Tibial nerve (tissue), 4 donors: ENCODE data around the gene TMCC1. TPM values are rescaled to one million over a fixed set of nuclear protein-coding genes. Genes with fewer than 3 reads are reported as not detected.
"Not testable (repeated sequence)": the region's sequence is repeated elsewhere in the genome, so short reads cannot be mapped to it uniquely, and the experiment has no call there.

Experiments used
- DNase-seq, 2 donors: peaks; one replicate each; pipeline ENCODE4 v3.0.0-alpha.2; 2019; ENCODE audit warnings: low spot score in 2 of 2
- H3K27ac ChIP-seq, 4 donors: fragments of 200-600 bp; sonication (generic) in 3 of 4; one replicate each; pipeline ENCODE4 v1.5.1; 2017 to 2019; ENCODE audit warnings: mild to moderate bottlenecking in 1 of 4
- H3K27me3 ChIP-seq, 2 donors: fragments of 200-600 bp; sonication (generic) in 1 of 2; one replicate each; pipeline versions ENCODE4 v1.5.1 to v1.6.0; 2017 to 2019
- H3K36me3 ChIP-seq, 3 donors: fragments of 200-600 bp; sonication (generic); one replicate each; pipeline ENCODE4 v1.5.1; 2018 to 2019
- H3K4me1 ChIP-seq, 4 donors: fragments of 200-600 bp; sonication (generic) in 3 of 4; one replicate each; pipeline ENCODE4 v1.5.1; 2017 to 2019
- H3K4me3 ChIP-seq, 4 donors: fragments of 200-600 bp; sonication (generic) in 3 of 4; one replicate each; pipeline ENCODE4 v1.5.1; 2017 to 2019; ENCODE audit warnings: mild to moderate bottlenecking in 1 of 4, moderate library complexity in 1 of 4
- H3K9me3 ChIP-seq, 4 donors: fragments of 200-600 bp; sonication (generic) in 3 of 4; one replicate each; pipeline ENCODE4 v1.5.1; 2017 to 2019
- EP300 ChIP-seq, 2 donors: sonication (generic); formaldehyde crosslinking; IDR thresholded peaks; one replicate each; pipeline ENCODE4 v1.6.1; 2017; ENCODE audit warnings: antibody characterized with exemption in 2 of 2, mild to moderate bottlenecking in 1 of 2
- POLR2A ChIP-seq, 2 donors: fragments of 450-650 bp; IDR thresholded peaks; one replicate each; pipeline ENCODE4 v1.6.1; 2017; ENCODE audit warnings: antibody characterized with exemption in 2 of 2, mild to moderate bottlenecking in 2 of 2, moderate library complexity in 2 of 2
- WGBS, 2 donors: methylation state at CpG; one replicate each; pipeline ENCODE4 v1.1.5; 2018; 5-methylcytosine and 5-hydroxymethylcytosine counted together
- total RNA-seq, 4 donors: library from RNA; depleted of rRNA; stranded (reverse); fragments of >200 nt; gene quantifications; one replicate each; pipeline ENCODE4 v1.1.0, GENCODE V29; 2016
- TF ChIP-seq, protein P1 (sequence below), 5 experiments: fragments of 200-600 bp in 3 of 5; fragments of 450-650 bp in 2 of 5; sonication (generic) in 3 of 5; IDR thresholded peaks; one replicate each; pipeline ENCODE4 v1.5.1; 2016 to 2019; ENCODE audit warnings: antibody characterized with exemption in 5 of 5, mild to moderate bottlenecking in 3 of 5, moderate library complexity in 2 of 5

TMCC1 gene
- total RNA-seq, 4 donors from 2014 or later, result 19.9 to 27.9 (median 23.1) TPM

DNA sequence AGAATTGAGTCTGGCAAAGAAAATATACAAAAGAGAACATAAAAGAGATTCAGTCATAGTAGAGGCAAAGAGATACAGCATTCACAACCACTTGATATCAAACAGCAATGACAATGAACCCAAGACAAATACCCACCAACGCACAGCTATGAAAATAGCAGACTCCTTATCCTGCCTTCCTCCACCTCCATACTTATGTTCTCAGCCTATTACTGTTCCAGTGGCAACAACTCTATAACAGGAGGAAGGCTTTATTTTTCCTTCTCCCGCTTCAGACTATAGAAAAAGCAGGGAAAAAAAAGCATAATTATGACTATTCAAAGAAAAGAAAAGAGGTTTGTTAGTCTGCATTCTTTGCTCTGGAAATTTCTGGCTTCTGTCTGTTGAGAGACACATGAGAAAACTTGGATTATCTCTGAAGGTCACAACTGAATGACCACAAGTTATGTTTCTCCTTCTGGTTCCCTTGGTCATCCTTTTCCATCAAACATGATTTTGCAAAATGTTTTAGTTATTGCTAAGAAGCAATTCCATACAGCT is 205.9 kb downstream of the TMCC1 start:
- TF ChIP-seq EP300 (IDR thresholded peaks at IDR 0.05) (no peak), POLR2A (IDR thresholded peaks at IDR 0.05) (no peak)
- TF ChIP-seq, protein P1, sequence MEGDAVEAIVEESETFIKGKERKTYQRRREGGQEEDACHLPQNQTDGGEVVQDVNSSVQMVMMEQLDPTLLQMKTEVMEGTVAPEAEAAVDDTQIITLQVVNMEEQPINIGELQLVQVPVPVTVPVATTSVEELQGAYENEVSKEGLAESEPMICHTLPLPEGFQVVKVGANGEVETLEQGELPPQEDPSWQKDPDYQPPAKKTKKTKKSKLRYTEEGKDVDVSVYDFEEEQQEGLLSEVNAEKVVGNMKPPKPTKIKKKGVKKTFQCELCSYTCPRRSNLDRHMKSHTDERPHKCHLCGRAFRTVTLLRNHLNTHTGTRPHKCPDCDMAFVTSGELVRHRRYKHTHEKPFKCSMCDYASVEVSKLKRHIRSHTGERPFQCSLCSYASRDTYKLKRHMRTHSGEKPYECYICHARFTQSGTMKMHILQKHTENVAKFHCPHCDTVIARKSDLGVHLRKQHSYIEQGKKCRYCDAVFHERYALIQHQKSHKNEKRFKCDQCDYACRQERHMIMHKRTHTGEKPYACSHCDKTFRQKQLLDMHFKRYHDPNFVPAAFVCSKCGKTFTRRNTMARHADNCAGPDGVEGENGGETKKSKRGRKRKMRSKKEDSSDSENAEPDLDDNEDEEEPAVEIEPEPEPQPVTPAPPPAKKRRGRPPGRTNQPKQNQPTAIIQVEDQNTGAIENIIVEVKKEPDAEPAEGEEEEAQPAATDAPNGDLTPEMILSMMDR (IDR thresholded peaks at IDR 0.05), result no peak
- no peak overlapping the region for H3K4me3 ChIP-seq
- no peak for DNase-seq
- 34 to 44% methylated on average over 2 of the region's 2 CpGs for WGBS, 2 donors
- peaks cover 0 to 47% (median 9%) of the 10 kb centered on the region in 4 donors for H3K4me1 ChIP-seq
- H3K9me3 ChIP-seq, result no peaks in the 10 kb centered on the region
- no peaks in the 10 kb centered on the region for H3K27me3 ChIP-seq
- peak overlapping the region in 2 of 4 donors; percentile 15 to 67 for H3K27ac ChIP-seq
- H3K36me3 ChIP-seq, result no peaks in the 10 kb centered on the region

DNA sequence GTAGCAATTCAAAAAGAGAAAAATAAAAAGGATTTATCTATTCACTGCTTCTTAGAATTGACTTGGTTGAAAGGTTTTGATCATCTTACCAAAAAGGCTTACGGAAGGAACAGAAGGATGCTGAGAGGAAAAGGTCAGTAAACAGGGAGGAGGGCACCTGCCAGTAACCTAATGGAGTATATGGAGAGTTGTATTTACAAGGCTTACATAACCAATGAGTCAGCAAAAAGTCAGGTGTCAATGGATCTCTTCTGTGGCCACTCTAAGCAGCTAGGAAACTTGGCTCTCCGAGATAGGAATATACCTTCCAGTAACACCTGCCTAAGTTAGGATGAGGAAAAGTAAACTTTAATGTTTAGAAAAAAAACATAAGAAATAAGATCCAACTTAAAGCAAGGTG is 206.6 kb downstream of the TMCC1 start:
- Histone ChIP-seq H3K4me3 (no peak overlapping the region), H3K4me1 (peaks cover 0 to 47% (median 9%) of the 10 kb centered on the region in 4 donors), H3K27ac (peak overlapping the region in 2 of 4 donors; percentile 15 to 67), H3K9me3 (no peaks in the 10 kb centered on the region), H3K36me3 (no peaks in the 10 kb centered on the region), H3K27me3 (no peaks in the 10 kb centered on the region)
- no peak for DNase-seq
- TF ChIP-seq EP300 (IDR thresholded peaks at IDR 0.05), result no peak
- TF ChIP-seq, protein P1 (IDR thresholded peaks at IDR 0.05), result no peak
- no peak for TF ChIP-seq POLR2A (IDR thresholded peaks at IDR 0.05)
- 83 to 89% methylated on average over 2 of the region's 2 CpGs for WGBS, 2 donors

DNA sequence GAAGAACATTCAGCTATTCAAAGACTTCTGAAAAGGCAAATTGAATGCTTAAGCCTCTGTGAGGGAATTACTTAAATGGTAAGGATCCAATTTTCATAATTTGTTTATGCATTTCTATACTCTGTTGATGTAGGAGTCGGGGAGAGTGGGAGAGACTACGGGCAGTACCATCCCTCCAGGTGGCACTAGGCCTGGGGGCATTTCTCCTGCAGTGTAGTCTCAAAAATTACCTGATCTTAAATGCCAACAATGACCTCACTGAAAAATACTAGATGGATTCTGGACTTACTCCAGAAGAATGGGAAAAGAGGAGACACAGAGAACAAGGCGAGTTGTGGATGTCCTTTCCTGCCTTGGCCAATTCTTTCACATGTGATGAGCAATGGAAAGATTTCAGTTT is 209.2 kb downstream of the TMCC1 start:
- Histone ChIP-seq H3K9me3 (no peaks in the 10 kb centered on the region), H3K27ac (no peak overlapping the region), H3K4me3 (no peak overlapping the region), H3K27me3 (no peaks in the 10 kb centered on the region), H3K4me1 (peaks cover 0 to 32% (median 4%) of the 10 kb centered on the region in 4 donors), H3K36me3 (no peaks in the 10 kb centered on the region)
- 82% methylated on average over 3 of the region's 3 CpGs for WGBS, 2 donors
- no peak for DNase-seq
- TF ChIP-seq EP300 (IDR thresholded peaks at IDR 0.05) (no peak), POLR2A (IDR thresholded peaks at IDR 0.05) (no peak)
- TF ChIP-seq, protein P1 (IDR thresholded peaks at IDR 0.05), result no peak

GRCh38 chr3:129683201-129683600 is 210.3 kb downstream of the TMCC1 start:
- Histone ChIP-seq H3K4me1 (peaks cover 0 to 21% (median 4%) of the 10 kb centered on the region in 4 donors), H3K27ac (no peak overlapping the region), H3K4me3 (no peak overlapping the region), H3K27me3 (no peaks in the 10 kb centered on the region), H3K36me3 (no peaks in the 10 kb centered on the region), H3K9me3 (no peaks in the 10 kb centered on the region)
- DNase-seq, result no peak
- 94 to 96% methylated on average over 2 of the region's 2 CpGs for WGBS, 2 donors
- TF ChIP-seq EP300 (IDR thresholded peaks at IDR 0.05) (no peak), POLR2A (IDR thresholded peaks at IDR 0.05) (no peak)
- TF ChIP-seq, protein P1 (IDR thresholded peaks at IDR 0.05), result no peak

DNA sequence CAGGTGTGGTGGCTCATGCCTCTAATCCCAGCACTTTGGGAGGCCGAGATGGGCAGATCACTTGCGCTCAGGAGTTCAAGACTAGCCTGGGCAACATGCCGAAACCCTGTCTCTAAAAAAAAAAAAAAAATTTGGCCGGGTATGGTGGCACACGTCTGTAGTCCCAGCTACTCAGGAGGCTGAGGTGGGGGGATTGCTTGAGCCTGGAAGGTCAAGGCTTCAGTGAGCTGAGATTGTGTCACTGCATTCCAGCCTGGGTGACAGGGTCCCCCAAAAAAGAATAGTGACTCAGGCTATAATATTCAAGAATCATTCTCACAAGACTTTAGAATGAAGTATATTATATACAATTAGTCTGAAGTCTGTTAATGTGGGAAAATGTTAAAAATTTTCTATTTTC is 216.5 kb downstream of the TMCC1 start:
- TF ChIP-seq EP300 (IDR thresholded peaks at IDR 0.05) (no peak), POLR2A (IDR thresholded peaks at IDR 0.05) (no peak)
- TF ChIP-seq, protein P1 (IDR thresholded peaks at IDR 0.05), result no peak
- 89 to 91% methylated on average over 5 of the region's 5 CpGs for WGBS, 2 donors

GRCh38 chr3:129674798-129675123 is 218.8 kb downstream of the TMCC1 start:
- not testable (repeated sequence) for H3K9me3 ChIP-seq, H3K27ac ChIP-seq
- 92 to 96% methylated on average over 9 of the region's 9 CpGs for WGBS, 2 donors

More for the DNA sequence above, 216.5 kb downstream of the TMCC1 start:
- H3K4me1 ChIP-seq, result peaks cover 0 to 10% (median 0%) of the 10 kb centered on the region in 4 donors
- DNase-seq, result no peak
- no peaks in the 10 kb centered on the region for H3K27me3 ChIP-seq
- H3K27ac ChIP-seq, result no peak overlapping the region
- H3K9me3 ChIP-seq, result no peaks in the 10 kb centered on the region
- no peaks in the 10 kb centered on the region for H3K36me3 ChIP-seq
- no peak overlapping the region for H3K4me3 ChIP-seq

More at GRCh38 chr3:129674798-129675123, 218.8 kb downstream of the TMCC1 start:
- Histone ChIP-seq H3K36me3 (peaks cover 0 to 14% (median 0%) of the 10 kb centered on the region in 3 donors), H3K4me1 (peaks cover 0 to 13% (median 0%) of the 10 kb centered on the region in 4 donors)
- not testable (repeated sequence) for H3K27me3 ChIP-seq, DNase-seq, H3K4me3 ChIP-seq
